ENCODE data around the gene ZNF48. TPM values are rescaled to one million over a fixed set of nuclear protein-coding genes. Genes with fewer than 3 reads are reported as not detected.

ZNF48 gene
- total RNA-seq, 1 experiment from 2014 or later: 57.3 TPM

GRCh38 chr16:30449116-30449435, 53.9 kb downstream of the ZNF48 start:
- WGBS (ENCODE audit: extremely low coverage, insufficient read length, low lambda C conversion rate): no CpG with 5 or more reads among the region's 3 CpGs
- Histone ChIP-seq H2AK5ac (ENCODE audit: insufficient read length, low read length) (no peak overlapping the region), H2AFZ (ENCODE audit: low read length) (no peak overlapping the region), H4K20me1 (ENCODE audit: control insufficient read depth, insufficient read depth, insufficient read length) (no peaks in the 10 kb centered on the region), H3K4me2 (ENCODE audit: insufficient read depth, insufficient read length, low read length) (no peak overlapping the region), H3K18ac (ENCODE audit: insufficient read length, low read depth, low read length) (no peak overlapping the region), H2BK15ac (ENCODE audit: low read depth, low read length) (no peak overlapping the region), H2BK120ac (ENCODE audit: low read depth, low read length, poor library complexity, severe bottlenecking) (no peak overlapping the region), H3K4ac (ENCODE audit: low read depth, low read length) (no peak overlapping the region), H3K79me2 (ENCODE audit: insufficient read depth, low read length) (no peaks in the 10 kb centered on the region; the same call in 1 of the 2 replicates), H3K14ac (ENCODE audit: insufficient read depth, low read length) (no peak overlapping the region), H3K4me1 (ENCODE audit: insufficient read depth, low read length) (peaks cover 3% of the 10 kb centered on the region; the same call in 1 of the 2 replicates), H3K23ac (ENCODE audit: insufficient read length, low read depth, low read length) (no peak overlapping the region), H2BK12ac (ENCODE audit: insufficient read length, low read depth, low read length) (no peak overlapping the region), H3K79me1 (ENCODE audit: insufficient read depth, low read depth, low read length, poor library complexity, severe bottlenecking) (no peaks in the 10 kb centered on the region), H3K23me2 (ENCODE audit: insufficient read length, low read depth, low read length, poor library complexity, severe bottlenecking) (peaks cover 5% of the 10 kb centered on the region), H3K56ac (ENCODE audit: insufficient read length, low read depth, low read length) (no peak overlapping the region), H4K5ac (ENCODE audit: insufficient read length, low read depth, low read length) (no peak overlapping the region), H4K91ac (ENCODE audit: insufficient read length, low read depth, low read length) (no peak overlapping the region), H3K27ac (ENCODE audit: insufficient read length, low read depth, low read length) (no peak overlapping the region), H2BK20ac (ENCODE audit: low read depth, low read length, poor library complexity, severe bottlenecking) (no peak overlapping the region), H3K9ac (ENCODE audit: extremely low read depth, insufficient read length, low read length) (no peak overlapping the region), H2BK5ac (ENCODE audit: insufficient read length, low read length) (no peak overlapping the region), H4K8ac (replicated peaks; ENCODE audit: insufficient read length, low read depth, low read length) (no peak overlapping the region), H3T11ph (ENCODE audit: low read length) (no peak overlapping the region), H3K27me3 (ENCODE audit: insufficient read depth, low read length) (no peaks in the 10 kb centered on the region), H3K9me3 (ENCODE audit: control insufficient read depth, low read depth, low read length) (no peaks in the 10 kb centered on the region)
- Mint-ChIP-seq H3K4me3 (no peak overlapping the region), H3K27ac (no peak overlapping the region), H3K36me3 (ENCODE audit: insufficient read depth in 1 of 3, low read depth in 3 of 3) (peaks cover 11 to 15% (median 11%) of the 10 kb centered on the region in 3 experiments), H3K27me3 (ENCODE audit: low read depth) (peaks cover 20% of the 10 kb centered on the region), H3K9me3 (peaks cover 6 to 10% of the 10 kb centered on the region in 2 experiments; a peak in 3 of 5 replicates), H3K4me1 (peaks cover 11 to 16% of the 10 kb centered on the region in 2 experiments)
- DNase-seq: no peak
- TF ChIP-seq, protein P1, sequence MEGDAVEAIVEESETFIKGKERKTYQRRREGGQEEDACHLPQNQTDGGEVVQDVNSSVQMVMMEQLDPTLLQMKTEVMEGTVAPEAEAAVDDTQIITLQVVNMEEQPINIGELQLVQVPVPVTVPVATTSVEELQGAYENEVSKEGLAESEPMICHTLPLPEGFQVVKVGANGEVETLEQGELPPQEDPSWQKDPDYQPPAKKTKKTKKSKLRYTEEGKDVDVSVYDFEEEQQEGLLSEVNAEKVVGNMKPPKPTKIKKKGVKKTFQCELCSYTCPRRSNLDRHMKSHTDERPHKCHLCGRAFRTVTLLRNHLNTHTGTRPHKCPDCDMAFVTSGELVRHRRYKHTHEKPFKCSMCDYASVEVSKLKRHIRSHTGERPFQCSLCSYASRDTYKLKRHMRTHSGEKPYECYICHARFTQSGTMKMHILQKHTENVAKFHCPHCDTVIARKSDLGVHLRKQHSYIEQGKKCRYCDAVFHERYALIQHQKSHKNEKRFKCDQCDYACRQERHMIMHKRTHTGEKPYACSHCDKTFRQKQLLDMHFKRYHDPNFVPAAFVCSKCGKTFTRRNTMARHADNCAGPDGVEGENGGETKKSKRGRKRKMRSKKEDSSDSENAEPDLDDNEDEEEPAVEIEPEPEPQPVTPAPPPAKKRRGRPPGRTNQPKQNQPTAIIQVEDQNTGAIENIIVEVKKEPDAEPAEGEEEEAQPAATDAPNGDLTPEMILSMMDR (conservative IDR thresholded peaks at IDR 0.05): no peak

Other genes with a start within 250 kb of the ZNF48 start
- gene CORO1A, start 211.8 kb upstream of the ZNF48 start, total RNA-seq (2021): 3.4 and 4.8 TPM in 2 replicates
- gene BOLA2B, start 201.8 kb upstream of the ZNF48 start, total RNA-seq (2021): 202 and 218 TPM in 2 replicates
- 30.3 TPM in 2 replicates for gene SLX1A, start 201.5 kb upstream of the ZNF48 start, total RNA-seq (2021)
- gene SULT1A3, start 196.2 kb upstream of the ZNF48 start, total RNA-seq (2021): 21.5 and 21.8 TPM in 2 replicates
- 14.3 and 16.4 TPM in 2 replicates for gene NPIPB13, start 146.9 kb upstream of the ZNF48 start, total RNA-seq (2021)
- 90.1 and 90.2 TPM in 2 replicates for gene CD2BP2, start 40.1 kb upstream of the ZNF48 start, total RNA-seq (2021)
- gene TBC1D10B, start 24.9 kb upstream of the ZNF48 start, total RNA-seq (2021): 25.6 and 25.8 TPM in 2 replicates
- gene MYL11, start 20.6 kb upstream of the ZNF48 start, total RNA-seq (2021): 0.70 and 1.4 TPM in 2 replicates
- 1.4 and 2.5 TPM in 2 replicates for gene SEPTIN1, start 12.9 kb upstream of the ZNF48 start, total RNA-seq (2021)
- 9.7 and 10.5 TPM in 2 replicates for gene ZNF771, start 12.2 kb downstream of the ZNF48 start, total RNA-seq (2021)
- 78.1 and 78.3 TPM in 2 replicates for gene DCTPP1, start 34.6 kb downstream of the ZNF48 start, total RNA-seq (2021)
- gene SEPHS2, start 50.5 kb downstream of the ZNF48 start, total RNA-seq (2021): 52.6 and 54.1 TPM in 2 replicates
- gene ITGAL, start 77.3 kb downstream of the ZNF48 start, total RNA-seq (2021): not detected in 2 replicates
- gene ZNF768, start 131.1 kb downstream of the ZNF48 start, total RNA-seq (2021): 39.0 and 40.0 TPM in 2 replicates
- 17.5 and 18.4 TPM in 2 replicates for gene ZNF747, start 139.4 kb downstream of the ZNF48 start, total RNA-seq (2021)
- gene ZNF764, start 163.0 kb downstream of the ZNF48 start, total RNA-seq (2021): 11.2 and 11.4 TPM in 2 replicates
- 4.3 and 4.5 TPM in 2 replicates for gene ZNF688, start 176.3 kb downstream of the ZNF48 start, total RNA-seq (2021)
- 17.0 and 18.8 TPM in 2 replicates for gene ZNF785, start 190.3 kb downstream of the ZNF48 start, total RNA-seq (2021)
- 21.1 and 21.9 TPM in 2 replicates for gene ZNF689, start 215.0 kb downstream of the ZNF48 start, total RNA-seq (2021)